HG02610 (cell line): Measurements from ENCODE around the gene ACSM3.
"Not testable (repeated sequence)": the region's sequence is repeated elsewhere in the genome, so short reads cannot be mapped to it uniquely, and the experiment has no call there.

Experiments
- ATAC-seq: cut with Tn5 transposase; IDR thresholded peaks from one replicate; pipeline ENCODE4 v1.9.1; 2021; ENCODE audit warnings: mild to moderate bottlenecking, moderate library complexity; ENCODE audit not compliant: unreplicated experiment

The ACSM3 gene

DNA sequence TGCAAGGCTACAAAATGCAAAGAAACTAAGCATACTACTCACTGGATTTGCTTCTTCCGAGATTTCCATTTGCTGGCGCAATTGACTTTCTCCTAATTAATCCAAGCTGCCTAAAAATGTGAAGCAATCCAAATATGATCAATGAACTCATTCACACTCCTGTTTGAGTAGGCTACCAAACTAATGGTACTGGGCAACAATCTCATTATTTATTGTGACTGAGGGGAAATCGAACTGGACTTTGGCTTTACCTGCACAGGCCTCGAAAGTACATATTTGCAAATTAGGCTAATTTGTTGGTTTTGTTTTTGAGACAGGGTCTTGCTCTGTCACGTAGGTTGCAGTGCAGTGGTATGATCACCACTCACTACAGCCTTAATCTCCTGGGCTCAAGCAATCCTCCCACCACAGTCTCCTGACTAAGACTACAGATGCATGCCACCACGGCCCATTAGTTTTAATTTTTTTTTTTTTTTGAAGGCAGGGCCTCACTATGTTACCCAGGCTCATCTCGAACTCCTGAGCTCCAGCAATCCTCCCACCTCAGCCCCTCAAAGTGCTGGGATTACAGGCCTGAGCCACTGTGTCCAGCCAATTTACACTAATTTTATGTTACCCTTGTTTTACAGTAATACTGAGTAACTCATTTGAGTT, 39.9 kb downstream of the ACSM3 start:
- no peak for ATAC-seq

DNA sequence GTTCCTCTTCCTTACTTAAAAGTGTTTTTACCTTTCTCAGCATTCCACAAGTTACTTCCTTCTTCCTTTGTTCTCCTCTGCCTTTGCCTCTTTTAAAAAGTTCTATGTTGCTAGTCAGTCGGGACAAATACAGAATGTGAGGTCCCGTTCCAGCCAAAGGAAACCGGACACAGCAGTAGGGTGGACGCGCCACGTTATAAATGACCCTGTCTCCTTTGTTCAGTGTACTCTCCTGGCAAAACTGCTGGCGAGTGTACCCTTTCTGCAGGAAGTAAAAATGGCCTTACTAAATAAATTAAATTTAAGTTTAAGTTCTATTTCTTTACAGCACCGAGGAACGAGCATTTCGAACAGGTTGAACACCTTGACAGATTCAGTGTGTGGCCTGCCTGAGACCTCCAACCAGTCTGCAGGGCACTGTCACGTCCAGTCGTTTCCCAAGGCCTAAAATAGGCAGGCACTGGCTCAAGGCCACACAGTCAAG, 41.9 kb downstream of the ACSM3 start:
- not testable (repeated sequence) for ATAC-seq

DNA sequence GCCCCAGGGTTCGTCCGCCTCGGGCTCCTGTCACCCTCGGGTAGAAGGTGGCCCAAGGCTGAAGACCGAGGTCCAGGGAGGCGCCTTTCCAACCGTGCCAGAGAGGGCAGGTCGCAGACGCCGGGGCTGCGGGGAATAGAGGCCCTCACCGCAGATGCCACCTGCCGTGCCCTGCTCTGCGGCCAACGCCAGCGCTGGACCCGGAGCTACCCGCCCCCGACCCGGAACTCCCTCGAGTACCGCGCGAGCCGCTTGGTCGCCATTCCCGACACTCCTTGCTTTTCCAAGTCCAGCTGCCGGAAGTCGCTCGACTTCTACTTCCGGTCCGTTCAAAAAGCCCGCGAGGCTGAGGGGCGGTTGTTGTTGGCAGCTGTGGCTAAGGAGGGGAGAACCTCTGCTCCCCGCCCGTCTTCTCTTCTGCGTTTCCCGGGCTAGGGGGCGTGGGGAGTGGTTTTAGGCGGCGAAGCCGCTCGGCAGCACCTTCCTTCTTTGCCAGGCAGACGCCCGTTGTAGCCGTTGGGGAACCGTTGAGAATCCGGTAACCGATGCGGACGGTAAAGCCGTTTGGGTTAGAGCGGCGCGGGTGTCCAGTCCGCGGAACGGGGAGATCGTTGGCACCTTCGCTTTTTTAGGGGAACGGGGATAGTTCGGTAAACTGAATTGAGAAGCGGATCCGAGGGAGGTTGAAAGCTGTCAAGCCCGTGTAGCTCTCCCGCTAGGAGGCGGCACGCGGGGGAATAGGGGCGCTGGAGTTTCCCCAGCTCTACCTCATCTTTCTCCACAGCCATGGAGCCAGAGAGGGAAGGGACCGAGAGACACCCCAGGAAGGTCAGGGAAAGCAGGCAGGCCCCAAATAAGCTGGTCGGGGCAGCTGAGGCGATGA, 42.6 kb downstream of the ACSM3 start, which contains the start of the genes ERI2 and REXO5:
TSS of gene ERI2 (minus strand) at position 305 of the 883 bp plus-strand sequence. CDS start at position 263, 42 bp downstream.
TSS of gene REXO5 (plus strand) at position 360 of the 883 bp plus-strand sequence. CDS start at position 787, 427 bp downstream.
- peak; percentile 77 for ATAC-seq

DNA sequence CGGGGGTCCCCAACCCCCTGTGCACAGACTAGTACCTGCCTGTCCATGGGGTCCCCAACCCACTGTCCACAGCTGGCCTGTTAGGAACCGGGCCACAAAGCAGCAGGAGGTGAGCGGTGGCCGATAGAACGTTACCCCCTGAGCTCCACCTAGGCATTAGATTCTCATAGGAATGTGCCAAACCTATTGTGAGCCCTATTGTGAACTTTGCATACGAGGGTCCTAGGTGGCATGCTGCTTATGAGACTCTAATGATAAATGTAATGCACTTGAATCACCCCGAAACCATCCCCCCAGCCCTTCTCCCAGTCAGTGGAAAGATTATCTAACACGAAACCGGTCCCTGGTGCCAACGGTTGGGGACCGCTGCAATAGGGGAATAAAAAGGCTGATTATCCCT, 44.0 kb downstream of the ACSM3 start:
- no peak for ATAC-seq

DNA sequence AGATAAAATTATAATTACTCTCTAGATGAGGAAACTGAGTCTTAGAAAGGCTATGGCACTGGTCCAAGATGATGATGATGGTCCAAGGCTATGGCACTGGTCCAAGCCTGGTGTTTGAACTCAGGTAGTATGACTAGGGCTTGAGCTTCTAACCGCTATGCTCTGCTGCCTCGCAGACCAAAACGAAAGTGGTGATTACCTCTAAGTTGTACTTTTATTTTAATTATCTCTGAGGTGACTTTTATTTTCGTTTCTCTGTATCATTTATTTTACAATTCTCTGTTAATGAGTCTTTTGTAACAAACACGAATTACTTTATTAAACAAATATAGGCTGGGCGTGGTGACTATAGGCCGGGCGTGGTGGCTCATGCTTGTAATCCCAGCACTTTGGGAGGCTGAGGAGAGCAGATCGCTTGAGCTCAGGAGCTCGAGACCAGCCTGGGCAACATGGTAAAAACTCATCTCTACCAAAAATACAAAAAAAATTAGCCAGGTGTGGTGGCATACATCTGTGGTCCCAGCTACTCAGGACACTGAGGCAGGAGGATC, 48.1 kb downstream of the ACSM3 start:
- ATAC-seq: no peak

DNA sequence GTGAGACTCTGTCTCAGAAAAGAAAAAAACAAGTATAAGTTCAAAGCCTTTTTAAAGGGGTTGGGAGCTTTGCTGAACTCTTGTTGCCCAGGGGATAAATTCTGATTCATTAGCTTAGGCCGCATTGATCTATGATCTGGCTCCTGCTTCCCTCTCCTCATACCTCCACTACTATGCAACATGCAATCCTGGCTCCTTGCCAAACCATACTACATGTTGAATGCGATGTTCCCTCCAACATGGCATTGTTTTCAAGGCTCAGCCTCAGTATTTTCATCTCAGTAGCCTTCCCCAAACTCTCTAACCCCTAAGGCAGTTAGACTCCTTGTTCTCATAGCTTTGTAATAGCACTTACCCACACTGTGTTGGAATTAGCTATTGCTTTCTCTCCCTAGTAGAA, 48.7 kb downstream of the ACSM3 start:
- ATAC-seq: no peak

DNA sequence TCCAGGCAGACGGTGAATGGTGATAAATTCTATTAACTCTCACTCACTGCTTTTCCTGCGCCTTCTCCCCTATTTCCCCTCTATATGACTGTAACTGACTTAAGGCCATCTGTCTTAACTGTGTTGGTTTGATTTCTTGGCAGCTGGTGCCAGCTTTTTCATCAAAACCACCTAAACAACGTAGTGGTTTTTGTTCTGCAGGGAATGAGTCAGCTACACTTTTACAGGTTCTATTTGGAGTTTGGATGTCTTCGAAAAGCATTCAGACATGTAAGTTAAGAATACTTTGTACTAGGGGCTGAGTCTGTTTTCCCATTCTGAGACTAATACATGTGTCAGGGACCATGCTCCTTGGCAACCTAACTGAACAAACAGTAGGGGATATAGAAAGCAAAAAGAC, 51.0 kb downstream of the ACSM3 start:
- ATAC-seq: peak; percentile 41

DNA sequence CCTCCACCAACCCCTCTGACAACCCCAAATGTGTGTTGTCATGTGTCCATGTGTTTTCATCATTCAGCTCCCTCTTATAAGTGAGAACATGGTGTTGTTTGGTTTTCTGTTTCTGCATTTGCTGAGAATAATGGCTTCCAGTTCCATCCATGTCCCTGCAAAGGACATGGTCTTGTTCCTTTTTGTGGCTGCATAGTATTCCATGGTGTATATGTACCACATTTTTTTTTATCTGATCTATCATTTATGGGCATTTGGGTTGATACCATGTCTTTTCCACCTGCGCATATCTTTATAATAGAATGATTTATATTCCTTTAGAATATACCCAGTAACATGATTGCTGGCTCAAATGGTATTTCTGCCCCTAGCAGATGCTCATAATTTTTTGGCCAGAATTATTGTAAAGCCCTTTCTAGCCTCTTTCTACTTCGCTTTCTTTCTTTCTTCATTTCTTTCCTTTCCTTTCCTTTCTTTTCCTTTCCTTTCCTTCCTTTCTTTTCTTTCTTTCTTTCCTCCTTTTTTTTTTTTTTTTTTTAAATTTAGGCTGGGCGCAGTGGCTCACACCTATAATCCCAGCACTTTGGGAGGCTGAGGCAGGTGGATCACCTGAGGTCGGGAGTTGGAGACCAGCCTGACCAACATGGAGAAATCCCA, 55.2 kb downstream of the ACSM3 start:
- ATAC-seq: no peak

DNA sequence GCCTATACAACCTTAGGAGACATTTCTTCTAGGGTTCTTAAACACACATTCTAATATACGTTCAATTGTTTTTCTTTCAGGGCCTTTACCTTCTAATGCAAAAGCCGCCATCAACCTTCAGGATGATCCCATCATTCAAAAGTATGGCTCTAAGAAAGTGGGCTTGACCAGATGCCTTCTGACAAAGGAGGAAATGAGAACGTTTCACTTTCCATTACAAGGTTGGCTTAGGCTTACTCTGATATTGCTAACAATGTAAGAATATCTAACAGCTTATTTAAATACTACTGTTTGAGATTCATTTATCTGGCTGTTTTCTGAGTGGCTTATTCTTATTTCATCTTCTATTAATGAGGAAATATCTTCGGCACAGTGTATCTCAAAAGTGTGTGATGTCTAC, 57.9 kb downstream of the ACSM3 start:
- no peak for ATAC-seq

DNA sequence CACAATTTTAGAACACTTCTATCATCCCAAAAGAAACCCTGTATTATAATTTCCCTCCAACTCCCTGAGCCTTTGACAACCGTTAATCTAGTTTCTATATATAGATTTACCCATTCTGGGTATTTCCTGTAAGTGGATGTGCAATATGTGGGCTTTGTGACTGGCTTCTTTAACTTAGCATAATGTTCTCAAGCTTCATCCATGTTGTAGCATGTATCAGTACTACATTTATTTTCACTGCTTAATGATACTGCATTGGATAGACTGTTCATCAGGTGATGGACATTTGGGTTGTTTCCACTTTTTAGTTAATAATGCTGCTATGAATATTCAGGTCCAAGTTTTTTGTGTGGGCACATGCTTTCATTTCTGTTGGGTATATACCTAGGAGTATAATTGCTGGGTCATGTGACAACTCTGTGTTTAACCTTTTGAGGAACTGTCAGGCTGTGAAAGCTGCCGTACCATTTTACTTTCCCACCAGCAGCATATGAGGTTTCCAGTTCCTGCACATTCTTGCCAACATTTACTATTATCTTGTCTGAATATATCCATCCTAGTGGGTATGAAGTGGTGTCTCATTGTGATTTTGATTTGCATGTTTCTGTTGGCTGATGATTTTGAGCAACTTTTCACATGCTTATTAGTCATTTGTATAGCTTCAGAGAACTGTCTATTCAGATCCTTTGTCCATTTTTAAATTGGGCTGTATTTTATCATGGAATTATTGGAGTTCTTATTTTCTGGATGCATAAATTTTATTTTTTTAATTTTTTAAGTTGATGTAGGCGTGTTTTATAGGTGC, 58.9 kb downstream of the ACSM3 start:
- no peak for ATAC-seq

DNA sequence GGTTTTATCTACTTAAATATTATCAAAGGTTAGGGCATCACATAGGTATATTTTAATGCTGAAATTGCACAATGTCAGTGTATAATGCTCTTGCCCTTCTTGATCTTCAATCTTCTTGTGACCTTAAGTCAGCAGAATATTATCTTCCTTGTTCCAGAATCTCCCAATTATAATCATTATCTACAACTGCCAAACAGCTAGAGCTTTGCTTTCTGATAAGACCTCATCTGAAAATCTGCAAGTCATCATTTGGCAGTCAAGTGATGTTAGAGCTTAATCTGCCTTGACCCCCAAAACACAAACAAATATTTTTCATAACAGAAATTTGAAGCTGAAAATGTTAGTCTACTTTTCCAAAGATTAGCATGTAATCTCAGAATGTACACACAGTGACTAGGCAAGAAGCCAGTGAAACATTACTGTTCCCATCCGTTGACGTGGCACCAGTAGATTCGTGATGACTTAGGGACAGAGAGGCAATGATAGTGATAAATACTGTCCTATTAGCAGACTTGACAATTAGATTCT, 62.3 kb downstream of the ACSM3 start:
- ATAC-seq: no peak

DNA sequence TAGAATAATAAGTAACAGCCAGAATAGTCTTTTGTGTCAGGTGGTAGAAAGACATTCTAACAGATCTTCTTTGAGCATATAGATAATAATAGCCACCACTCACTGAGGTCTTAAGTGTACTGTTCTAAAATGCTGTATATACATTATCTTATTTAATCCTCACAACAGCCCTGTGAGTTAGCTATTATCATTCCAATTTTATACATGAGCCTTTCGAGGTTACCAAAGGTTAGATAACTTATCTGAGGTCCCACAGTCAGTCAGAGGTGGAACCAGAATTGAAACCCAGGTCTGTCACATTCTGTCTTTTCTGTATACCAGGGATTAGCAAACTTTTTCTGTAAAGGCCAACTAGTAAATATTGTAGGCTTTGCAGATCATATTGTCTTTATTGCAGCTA, 65.7 kb downstream of the ACSM3 start:
- no peak for ATAC-seq

DNA sequence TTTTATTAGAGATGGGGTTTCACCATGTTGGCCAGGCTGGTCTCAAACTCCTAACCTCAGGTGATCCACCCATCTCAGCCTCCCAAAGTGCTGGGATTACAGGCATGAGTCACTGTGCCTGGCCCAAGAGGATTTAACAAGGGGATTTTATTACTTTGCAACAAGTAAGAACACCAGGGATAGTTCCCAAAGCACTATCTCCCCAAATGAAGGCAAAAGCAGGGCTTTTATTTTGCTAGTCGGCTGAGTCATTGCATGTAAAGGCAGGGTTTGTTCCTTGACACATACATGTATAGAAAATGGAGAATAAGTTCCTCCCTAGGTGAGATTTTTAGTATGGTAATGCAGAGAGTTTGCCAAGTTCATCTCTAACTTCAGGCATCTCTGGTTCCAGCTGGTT, 66.6 kb downstream of the ACSM3 start:
- no peak for ATAC-seq

DNA sequence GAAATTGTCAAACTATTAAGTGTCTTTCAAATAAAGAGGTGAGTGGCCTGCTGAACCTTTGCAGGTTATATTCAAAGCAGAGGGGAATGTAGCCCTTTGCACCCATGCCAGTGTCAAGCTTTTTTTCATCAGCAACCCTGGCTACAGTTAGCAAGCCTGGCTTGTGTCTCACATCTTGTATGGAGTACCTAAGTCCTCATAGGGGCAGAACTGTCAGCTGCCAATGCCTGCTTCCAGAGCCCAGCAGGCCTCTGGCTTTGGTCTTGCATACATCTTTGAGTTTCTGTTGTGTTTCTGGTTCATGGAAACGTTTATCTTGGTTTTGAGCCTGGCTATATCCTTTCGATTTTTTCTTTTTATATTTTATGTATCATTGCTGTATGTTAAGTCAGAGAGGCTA, 69.3 kb downstream of the ACSM3 start:
- no peak for ATAC-seq

DNA sequence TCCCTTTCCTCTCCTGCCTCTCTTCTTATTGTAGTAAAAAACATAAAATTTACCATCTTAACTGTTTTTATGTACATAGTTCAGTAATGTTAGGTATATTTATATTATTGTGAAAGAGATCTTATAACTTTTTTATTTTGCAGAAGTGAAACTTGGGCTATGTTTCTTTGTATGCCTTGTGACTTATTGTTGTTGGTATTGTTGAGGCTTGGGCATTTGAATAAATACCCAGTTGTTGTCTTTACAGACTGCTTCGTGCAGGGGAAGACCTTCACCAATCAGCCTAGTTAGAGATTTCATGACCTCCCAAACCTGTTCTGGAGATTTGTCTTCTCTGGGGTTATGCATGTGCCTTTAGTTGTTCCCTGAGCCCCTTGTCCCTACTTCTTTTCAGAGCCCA, 74.4 kb downstream of the ACSM3 start:
- no peak for ATAC-seq

DNA sequence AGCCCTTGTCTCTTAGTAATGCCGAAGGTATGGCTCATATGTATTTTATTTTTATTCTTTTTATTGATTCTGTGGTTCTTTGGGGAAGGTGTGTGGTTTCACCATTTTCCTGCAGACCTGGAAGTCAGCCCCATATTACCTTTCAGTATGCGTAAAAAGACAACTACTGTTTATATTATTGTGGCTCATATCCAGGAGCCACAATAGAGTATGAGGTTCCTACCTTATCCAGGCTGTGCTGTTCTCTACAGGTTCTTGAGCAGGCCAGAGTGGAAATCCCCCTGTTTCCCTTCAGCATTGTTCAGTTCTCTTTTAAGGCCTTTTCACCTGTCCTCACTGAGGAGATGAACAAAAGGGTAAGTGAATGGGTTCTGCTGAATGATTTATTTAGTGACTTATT, 75.7 kb downstream of the ACSM3 start:
- ATAC-seq: no peak

DNA sequence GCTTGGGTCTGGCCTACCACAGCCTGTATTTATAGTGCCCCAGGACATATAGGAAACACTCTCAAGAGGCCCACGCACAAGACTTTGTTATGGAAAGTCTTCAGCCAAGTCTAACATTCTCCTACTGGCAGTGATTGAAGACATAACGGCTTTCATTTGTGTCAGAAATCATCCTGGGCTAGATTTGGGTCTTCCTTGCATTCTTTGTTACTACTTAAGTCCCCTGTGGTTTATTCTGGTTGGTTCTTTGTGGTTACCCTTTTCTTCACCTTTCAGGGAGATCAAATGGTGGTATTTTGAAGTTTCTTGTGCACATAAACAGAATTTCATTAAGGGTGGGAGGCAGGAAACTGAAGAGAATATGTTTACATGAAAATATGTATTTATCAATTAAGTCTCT, 80.2 kb downstream of the ACSM3 start:
- no peak for ATAC-seq

DNA sequence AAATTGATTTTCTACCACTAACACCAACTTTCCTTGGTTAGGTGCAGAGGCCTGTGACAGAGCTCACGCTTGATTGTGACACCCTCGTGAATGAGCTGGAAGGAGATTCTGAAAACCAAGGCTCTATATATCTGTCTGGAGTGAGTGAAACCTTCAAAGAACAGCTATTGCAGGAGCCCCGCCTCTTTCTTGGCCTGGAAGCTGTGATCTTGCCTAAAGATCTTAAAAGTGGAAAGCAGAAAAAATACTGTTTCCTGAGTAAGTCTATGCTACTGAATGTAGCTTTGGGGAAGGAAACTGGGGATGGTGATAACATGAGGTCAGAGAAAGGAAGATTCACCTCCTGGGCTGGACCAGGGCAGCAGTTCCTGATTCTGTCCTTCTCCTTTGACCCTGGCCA, 80.8 kb downstream of the ACSM3 start:
- ATAC-seq: no peak

DNA sequence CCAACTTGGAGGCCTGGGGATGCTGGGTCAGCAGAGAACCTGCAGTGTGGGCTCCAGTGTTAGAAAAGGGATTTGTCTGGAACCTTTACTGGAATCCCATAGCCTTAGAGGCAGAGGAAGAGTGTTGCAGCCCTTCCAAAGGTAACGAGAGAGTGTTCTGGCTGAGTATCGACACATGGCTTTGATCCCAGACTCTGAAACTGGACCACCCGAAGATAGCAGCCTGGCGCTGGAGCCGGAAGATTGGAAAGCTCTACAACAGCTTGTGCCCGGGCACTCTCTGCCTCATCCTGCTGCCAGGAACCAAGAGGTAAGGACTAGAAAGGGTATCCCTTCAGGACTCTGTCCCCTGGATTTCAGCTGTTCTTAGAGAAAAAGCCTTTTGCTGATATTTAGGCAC, 82.2 kb downstream of the ACSM3 start:
- ATAC-seq: no peak

DNA sequence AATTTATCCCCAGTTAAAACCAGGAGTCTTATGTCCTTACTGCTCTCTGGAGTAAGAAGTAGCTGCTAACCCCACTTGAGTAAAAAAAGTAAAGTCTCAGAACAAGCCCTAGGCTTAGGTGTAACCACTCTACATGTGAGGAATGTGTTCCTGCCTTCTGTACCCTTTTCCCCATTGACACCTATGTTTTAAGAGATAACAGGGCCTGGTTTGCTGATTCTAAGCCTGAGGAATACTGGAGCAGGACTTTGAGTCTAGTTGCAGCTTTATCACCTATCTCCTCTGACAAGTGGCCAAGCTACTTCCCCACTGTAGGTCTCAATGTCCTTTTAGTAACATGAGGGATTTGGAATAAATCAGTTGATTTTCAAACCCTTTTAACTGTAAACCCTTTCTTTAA, 82.7 kb downstream of the ACSM3 start:
- no peak for ATAC-seq
